ENCODE results near the gene FHIP2A. TPM values are rescaled to one million over a fixed set of nuclear protein-coding genes. Genes with fewer than 3 reads are reported as not detected.
"Not testable (repeated sequence)": the region's sequence is repeated elsewhere in the genome, so short reads cannot be mapped to it uniquely, and the experiment has no call there.

Gene FHIP2A, protein sequence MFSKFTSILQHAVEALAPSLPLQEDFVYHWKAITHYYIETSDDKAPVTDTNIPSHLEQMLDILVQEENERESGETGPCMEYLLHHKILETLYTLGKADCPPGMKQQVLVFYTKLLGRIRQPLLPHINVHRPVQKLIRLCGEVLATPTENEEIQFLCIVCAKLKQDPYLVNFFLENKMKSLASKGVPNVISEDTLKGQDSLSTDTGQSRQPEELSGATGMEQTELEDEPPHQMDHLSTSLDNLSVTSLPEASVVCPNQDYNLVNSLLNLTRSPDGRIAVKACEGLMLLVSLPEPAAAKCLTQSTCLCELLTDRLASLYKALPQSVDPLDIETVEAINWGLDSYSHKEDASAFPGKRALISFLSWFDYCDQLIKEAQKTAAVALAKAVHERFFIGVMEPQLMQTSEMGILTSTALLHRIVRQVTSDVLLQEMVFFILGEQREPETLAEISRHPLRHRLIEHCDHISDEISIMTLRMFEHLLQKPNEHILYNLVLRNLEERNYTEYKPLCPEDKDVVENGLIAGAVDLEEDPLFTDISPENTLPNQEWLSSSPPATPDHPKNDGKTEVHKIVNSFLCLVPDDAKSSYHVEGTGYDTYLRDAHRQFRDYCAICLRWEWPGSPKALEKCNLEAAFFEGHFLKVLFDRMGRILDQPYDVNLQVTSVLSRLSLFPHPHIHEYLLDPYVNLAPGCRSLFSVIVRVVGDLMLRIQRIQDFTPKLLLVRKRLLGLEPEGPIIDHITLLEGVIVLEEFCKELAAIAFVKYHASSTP
- total RNA-seq, result 10 to 100 TPM; 25.1 to 32.1 TPM
- polyA plus RNA-seq, result 10 to 100 TPM in 1 of 2 donors, 1 to 10 TPM in 1; 8.8 to 14.0 TPM

DNA sequence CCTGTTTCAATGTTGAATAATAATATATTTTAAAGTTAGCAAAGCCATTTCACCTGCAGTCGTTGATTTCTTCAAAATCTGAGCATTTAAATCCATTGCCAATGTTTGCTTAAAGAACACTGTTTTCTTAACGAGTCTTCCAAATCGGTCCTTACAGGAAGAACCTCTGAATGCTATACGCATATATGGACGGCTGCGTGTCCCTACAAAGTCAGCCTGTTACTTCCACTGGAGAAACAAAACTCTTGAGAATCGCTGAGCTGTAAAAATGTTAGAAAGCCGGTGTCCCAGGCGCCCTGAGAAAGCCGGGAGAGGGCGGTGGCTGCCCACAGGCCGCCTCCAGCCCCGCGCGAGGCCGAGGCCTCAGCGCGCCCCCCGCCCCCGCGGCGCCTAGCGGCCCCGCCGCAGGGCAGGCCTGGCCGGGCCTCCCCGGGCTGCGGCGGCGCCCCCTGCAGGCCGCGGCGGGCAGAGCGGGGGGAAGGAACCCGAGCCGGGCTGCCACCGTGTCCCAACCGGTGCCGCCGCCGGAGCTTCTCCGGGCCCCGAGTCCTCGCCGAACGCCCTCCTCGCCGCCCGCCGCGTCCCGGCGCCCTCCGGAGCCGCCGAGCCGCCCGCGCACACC is at the start of gene FHIP2A:
TSS of gene FHIP2A (plus strand) at position 488 of the 622 bp plus-strand sequence. CDS start 299 bp downstream, outside the sequence.
- peak within 1 kb of the TSS; percentile 73 for H3K27ac ChIP-seq (ENCODE audit: low read depth, low read length)
- no peaks in the 10 kb centered on the region for H3K9me3 ChIP-seq (ENCODE audit: control insufficient read depth in 1 of 2, low read length in 2 of 2)
- DNase-seq, result peak; percentile 71 to 91 (median 86)
- intact Hi-C loops (cut with micrococcal nuclease), result loop anchor here (2.0 to 10.0 kb wide), 3 partner anchors 21 to 647 kb away; partner anchors contain the start of genes CCDC186 and TDRD1
- Mint-ChIP-seq H3K27ac (peak within 1 kb of the TSS; percentile 92 to 96 (median 95)), H3K4me3 (peak within 1 kb of the TSS; percentile 91 to 96 (median 94)), H3K27me3 (no peaks in the 10 kb centered on the region), H3K9me3 (no peaks in the 10 kb centered on the region), H3K36me3 (peaks cover 2 to 12% of the 10 kb centered on the region in 2 donors), H3K4me1 (peaks cover 26 to 39% (median 33%) of the 10 kb centered on the region in 4 donors)
- ChIA-PET POLR2A (ENCODE audit: partially characterized antibody) (interaction anchor here (1.1 to 3.5 kb wide), 17 partner anchors 9 to 647 kb away, joined by 3 to 32 read pairs (median 9); partner anchors contain the start of genes CCDC186 and TRUB1), CTCF (ENCODE audit: partially characterized antibody) (interaction anchor here (0.9 to 3.6 kb wide), 32 partner anchors 9 to 517 kb away, joined by 3 to 29 read pairs (median 6); partner anchors contain the start of gene TRUB1)
- no peaks in the 10 kb centered on the region for H3K27me3 ChIP-seq (ENCODE audit: insufficient read depth, low read length)
- H3K4me1 ChIP-seq (ENCODE audit: insufficient read depth, low read length), result peaks cover 42% of the 10 kb centered on the region
- no peaks in the 10 kb centered on the region for H3K36me3 ChIP-seq (ENCODE audit: insufficient read depth, low read length)
- H3K4me3 ChIP-seq (ENCODE audit: low read length in 2 of 2), result peak within 1 kb of the TSS; percentile 59 to 66

DNA sequence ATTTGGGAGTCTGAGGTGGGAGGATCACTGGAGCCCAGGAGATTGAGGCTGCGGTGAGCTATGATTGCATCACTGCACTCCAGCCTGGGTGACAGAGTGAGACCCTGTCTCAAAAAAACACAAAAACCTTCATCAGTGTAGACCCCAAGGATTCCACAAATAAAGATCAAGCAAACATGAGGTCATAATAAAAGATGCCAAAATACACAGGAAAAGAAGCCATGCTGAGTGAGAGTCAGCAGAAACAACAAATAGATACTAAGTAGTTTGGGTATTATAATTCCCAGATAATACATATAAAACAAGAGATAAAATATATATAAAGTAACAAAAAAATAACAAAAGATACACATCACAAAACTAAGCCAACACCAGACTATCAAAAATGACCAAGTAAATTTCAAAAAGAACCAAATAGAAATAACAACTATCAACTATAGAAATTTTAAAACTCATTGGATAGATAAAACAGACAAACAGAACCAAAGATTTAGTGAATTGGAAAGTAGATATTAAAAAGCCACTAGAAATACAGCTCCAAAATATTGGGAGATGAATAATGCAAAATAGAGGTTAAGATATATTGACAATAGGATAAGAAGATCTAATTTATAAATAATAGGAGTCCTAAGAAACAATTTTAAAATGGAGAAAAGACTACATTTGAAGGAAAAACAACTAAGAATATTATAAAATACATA is 48.9 kb upstream of the FHIP2A start:
- H3K36me3 ChIP-seq (ENCODE audit: insufficient read depth, low read length), result no peaks in the 10 kb centered on the region
- H3K27ac Mint-ChIP-seq, result peak overlapping the region in 1 of 7 donors; percentile 29
- H3K27ac ChIP-seq (ENCODE audit: low read depth, low read length), result no peak overlapping the region
- no peak for DNase-seq
- no peaks in the 10 kb centered on the region for H3K9me3 ChIP-seq (ENCODE audit: control insufficient read depth in 1 of 2, low read length in 2 of 2)
- intact Hi-C loops (cut with micrococcal nuclease), result no loop called here
- H3K4me1 ChIP-seq (ENCODE audit: insufficient read depth, low read length), result no peaks in the 10 kb centered on the region
- no peak overlapping the region for H3K4me3 Mint-ChIP-seq
- ChIA-PET CTCF (ENCODE audit: partially characterized antibody) (interaction anchor here (0.9 to 2.2 kb wide), 2 partner anchors 11 to 14 kb away, joined by 3 to 4 read pairs; no protein-coding TSS in a partner anchor), POLR2A (ENCODE audit: partially characterized antibody) (interaction anchor here (0.6 kb wide), 1 partner anchor 50 kb away, joined by 3 read pairs; no protein-coding TSS in a partner anchor)
- H3K27me3 ChIP-seq (ENCODE audit: insufficient read depth, low read length), result no peaks in the 10 kb centered on the region
- H3K36me3 Mint-ChIP-seq, result no peaks in the 10 kb centered on the region
- H3K9me3 Mint-ChIP-seq, result no peaks in the 10 kb centered on the region
- peaks cover 8 to 12% (median 9%) of the 10 kb centered on the region in 4 donors for H3K4me1 Mint-ChIP-seq
- no peaks in the 10 kb centered on the region for H3K27me3 Mint-ChIP-seq
- no peak overlapping the region for H3K4me3 ChIP-seq (ENCODE audit: low read length in 2 of 2)

DNA sequence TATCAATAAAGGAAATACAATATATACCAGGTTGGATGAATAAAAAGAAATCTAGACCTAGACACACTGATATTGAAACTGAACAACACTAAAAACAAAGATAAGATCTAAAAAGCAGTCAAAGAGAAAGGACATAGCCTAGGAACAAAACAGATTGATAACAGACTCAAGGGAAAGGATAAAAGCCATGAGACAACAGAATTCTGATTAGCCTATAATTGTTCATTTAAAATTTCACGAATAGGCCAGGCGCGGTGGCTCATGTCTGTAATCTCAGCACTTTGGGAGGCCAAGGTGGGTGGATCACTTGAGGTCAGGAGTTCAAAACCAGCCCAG is 48.4 kb upstream of the FHIP2A start:
- Mint-ChIP-seq H3K27ac (peak overlapping the region in 1 of 7 donors; percentile 29), H3K9me3 (no peaks in the 10 kb centered on the region), H3K4me3 (no peak overlapping the region), H3K36me3 (no peaks in the 10 kb centered on the region), H3K27me3 (no peaks in the 10 kb centered on the region), H3K4me1 (peaks cover 8 to 12% (median 9%) of the 10 kb centered on the region in 4 donors)
- intact Hi-C loops (cut with micrococcal nuclease), result no loop called here
- H3K27ac ChIP-seq (ENCODE audit: low read depth, low read length), result no peak overlapping the region
- no peaks in the 10 kb centered on the region for H3K36me3 ChIP-seq (ENCODE audit: insufficient read depth, low read length)
- no peaks in the 10 kb centered on the region for H3K4me1 ChIP-seq (ENCODE audit: insufficient read depth, low read length)
- no peak for DNase-seq
- ChIA-PET POLR2A (ENCODE audit: partially characterized antibody) (no interaction called here), CTCF (ENCODE audit: partially characterized antibody) (interaction anchor here (0.9 to 2.2 kb wide), 2 partner anchors 11 to 13 kb away, joined by 3 to 4 read pairs; no protein-coding TSS in a partner anchor)
- H3K9me3 ChIP-seq (ENCODE audit: control insufficient read depth in 1 of 2, low read length in 2 of 2), result no peaks in the 10 kb centered on the region
- H3K27me3 ChIP-seq (ENCODE audit: insufficient read depth, low read length), result no peaks in the 10 kb centered on the region
- no peak overlapping the region for H3K4me3 ChIP-seq (ENCODE audit: low read length in 2 of 2)

DNA sequence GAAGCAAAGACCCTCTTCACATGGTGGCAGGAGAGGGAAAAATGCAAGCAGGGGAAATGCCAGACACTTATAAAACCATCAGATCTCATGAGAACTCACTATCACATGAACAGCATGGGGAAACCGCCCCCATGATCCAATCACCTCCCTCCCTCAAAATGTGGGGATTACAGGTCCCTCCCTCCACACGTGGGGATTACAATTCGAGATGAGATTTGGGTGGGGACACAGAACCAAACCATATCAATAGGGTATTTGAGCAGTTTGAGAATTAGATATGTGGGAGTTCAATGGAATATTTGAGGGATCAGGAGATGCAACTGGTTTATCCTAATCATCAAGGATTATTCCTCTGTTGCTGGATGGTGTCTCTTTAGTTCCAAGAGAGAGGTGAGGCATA is 46.5 kb upstream of the FHIP2A start:
- H3K4me3 ChIP-seq (ENCODE audit: low read length in 2 of 2); H3K4me1 ChIP-seq (ENCODE audit: insufficient read depth, low read length); H3K27ac ChIP-seq (ENCODE audit: low read depth, low read length); H3K36me3 ChIP-seq (ENCODE audit: insufficient read depth, low read length); H3K27me3 ChIP-seq (ENCODE audit: insufficient read depth, low read length); POLR2A ChIA-PET (ENCODE audit: partially characterized antibody); CTCF ChIA-PET (ENCODE audit: partially characterized antibody); H3K27ac Mint-ChIP-seq; H3K4me1 Mint-ChIP-seq; H3K36me3 Mint-ChIP-seq; H3K9me3 Mint-ChIP-seq; DNase-seq; intact Hi-C loops (cut with micrococcal nuclease); H3K27me3 Mint-ChIP-seq; H3K4me3 Mint-ChIP-seq; H3K9me3 ChIP-seq (ENCODE audit: control insufficient read depth in 1 of 2, low read length in 2 of 2): not testable (repeated sequence)

DNA sequence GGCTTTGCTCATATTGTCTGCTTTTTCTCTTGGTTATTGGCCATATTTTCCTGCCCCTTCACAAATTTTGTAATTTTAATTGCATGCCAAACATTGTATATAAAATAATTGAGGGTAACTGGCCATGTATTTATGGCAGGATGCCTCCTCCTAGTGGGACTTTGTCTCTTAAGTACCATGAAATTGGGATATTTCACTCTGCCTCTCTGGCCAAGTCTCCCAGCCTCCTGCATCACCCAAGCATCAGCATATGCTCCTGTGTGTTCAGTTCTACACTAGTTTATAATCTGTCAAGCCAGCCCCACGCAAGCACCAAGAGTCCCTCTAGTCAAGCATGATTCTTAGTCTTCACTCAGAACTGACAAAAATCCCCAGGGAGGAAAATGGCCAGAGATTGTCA is 44.2 kb upstream of the FHIP2A start:
- Histone ChIP-seq H3K4me3 (ENCODE audit: low read length in 2 of 2) (no peak overlapping the region), H3K27me3 (ENCODE audit: insufficient read depth, low read length) (peaks cover 4% of the 10 kb centered on the region), H3K9me3 (ENCODE audit: control insufficient read depth in 1 of 2, low read length in 2 of 2) (no peaks in the 10 kb centered on the region), H3K4me1 (ENCODE audit: insufficient read depth, low read length) (no peaks in the 10 kb centered on the region), H3K27ac (ENCODE audit: low read depth, low read length) (no peak overlapping the region), H3K36me3 (ENCODE audit: insufficient read depth, low read length) (no peaks in the 10 kb centered on the region)
- Mint-ChIP-seq H3K27ac (no peak overlapping the region), H3K9me3 (no peaks in the 10 kb centered on the region), H3K36me3 (no peaks in the 10 kb centered on the region), H3K27me3 (no peaks in the 10 kb centered on the region), H3K4me1 (peaks cover 0 to 2% (median under 1%) of the 10 kb centered on the region in 4 donors), H3K4me3 (no peak overlapping the region)
- intact Hi-C loops (cut with micrococcal nuclease), result no loop called here
- ChIA-PET CTCF (ENCODE audit: partially characterized antibody) (no interaction called here), POLR2A (ENCODE audit: partially characterized antibody) (no interaction called here)
- DNase-seq, result no peak

DNA sequence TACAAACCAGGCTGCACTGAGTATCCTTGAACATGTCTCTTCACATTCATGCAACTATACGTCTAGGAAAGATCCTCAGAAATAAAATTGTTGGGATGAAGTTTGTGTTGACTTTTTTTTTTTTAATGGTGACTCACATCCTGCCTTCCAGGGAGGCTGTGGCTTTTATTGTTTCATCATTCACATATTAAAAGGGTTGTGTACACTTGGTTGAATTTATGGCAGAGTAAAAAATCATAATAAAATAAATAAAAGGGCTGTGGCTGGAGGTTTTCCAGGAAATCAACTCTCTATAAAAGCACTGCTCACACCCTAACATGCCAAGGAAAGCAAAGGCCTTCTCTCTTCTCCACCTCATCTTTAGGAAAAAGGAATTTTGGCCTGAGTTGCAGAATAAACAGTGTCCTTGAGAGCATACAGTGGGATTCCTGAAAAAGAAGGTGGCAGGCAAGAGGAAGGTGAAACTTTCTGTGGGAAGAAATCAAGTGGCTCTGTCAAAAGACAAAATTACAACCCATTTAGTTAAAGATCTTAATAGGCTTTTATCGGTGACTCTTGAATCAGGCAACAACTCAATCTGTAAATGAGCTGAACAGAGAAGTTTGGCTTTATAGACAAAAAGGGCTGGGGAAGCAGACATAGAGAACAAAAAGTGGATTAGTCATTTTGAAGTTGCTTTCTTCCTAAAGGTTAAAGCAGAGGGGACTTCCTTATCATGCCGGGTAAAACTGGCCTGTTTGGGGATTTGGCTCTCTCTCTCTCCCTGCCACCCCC is 41.6 kb upstream of the FHIP2A start:
- Mint-ChIP-seq H3K27ac (no peak overlapping the region), H3K36me3 (no peaks in the 10 kb centered on the region), H3K9me3 (no peaks in the 10 kb centered on the region), H3K4me3 (no peak overlapping the region), H3K27me3 (no peaks in the 10 kb centered on the region), H3K4me1 (peaks cover 0 to 1% (median 0%) of the 10 kb centered on the region in 4 donors)
- CTCF ChIA-PET (ENCODE audit: partially characterized antibody), result interaction anchor here (1.0 to 1.3 kb wide), 2 partner anchors 309 to 476 kb away, joined by 3 to 5 read pairs; no protein-coding TSS in a partner anchor
- H3K27ac ChIP-seq (ENCODE audit: low read depth, low read length), result no peak overlapping the region
- intact Hi-C loops (cut with micrococcal nuclease), result no loop called here
- POLR2A ChIA-PET (ENCODE audit: partially characterized antibody), result no interaction called here
- peaks cover 4% of the 10 kb centered on the region for H3K27me3 ChIP-seq (ENCODE audit: insufficient read depth, low read length)
- no peaks in the 10 kb centered on the region for H3K36me3 ChIP-seq (ENCODE audit: insufficient read depth, low read length)
- no peaks in the 10 kb centered on the region for H3K9me3 ChIP-seq (ENCODE audit: control insufficient read depth in 1 of 2, low read length in 2 of 2)
- H3K4me1 ChIP-seq (ENCODE audit: insufficient read depth, low read length), result no peaks in the 10 kb centered on the region
- DNase-seq, result no peak
- no peak overlapping the region for H3K4me3 ChIP-seq (ENCODE audit: low read length in 2 of 2)

Data from CD4-positive, alpha-beta memory T cell (primary cell).